ENCODE data around the gene PRDM12.

The PRDM12 gene

DNA sequence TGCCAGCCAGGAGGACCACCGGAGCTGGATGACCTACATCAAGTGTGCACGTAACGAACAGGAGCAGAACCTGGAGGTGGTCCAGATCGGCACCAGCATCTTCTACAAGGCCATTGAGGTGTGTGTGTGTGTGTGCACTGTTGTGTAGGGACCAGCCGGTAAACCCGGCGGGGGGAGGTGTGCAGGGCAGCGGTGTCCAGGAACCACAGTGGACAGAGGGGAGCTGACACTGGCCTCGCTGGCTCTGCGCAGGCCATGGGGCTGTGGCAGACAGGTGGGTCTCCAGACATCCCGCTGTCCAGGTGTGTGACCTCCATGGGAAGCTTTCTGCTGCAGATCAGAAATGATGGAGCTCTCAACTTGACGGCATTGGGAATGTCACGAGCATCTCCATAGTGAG, 3.8 kb downstream of the PRDM12 start:
- H3K27me3 ChIP-seq (replicated peaks; ENCODE audit: control insufficient read depth, insufficient read depth, low read length), result peaks cover 36% of the 10 kb centered on the region
- no peak for DNase-seq (ENCODE audit: low read depth)

DNA sequence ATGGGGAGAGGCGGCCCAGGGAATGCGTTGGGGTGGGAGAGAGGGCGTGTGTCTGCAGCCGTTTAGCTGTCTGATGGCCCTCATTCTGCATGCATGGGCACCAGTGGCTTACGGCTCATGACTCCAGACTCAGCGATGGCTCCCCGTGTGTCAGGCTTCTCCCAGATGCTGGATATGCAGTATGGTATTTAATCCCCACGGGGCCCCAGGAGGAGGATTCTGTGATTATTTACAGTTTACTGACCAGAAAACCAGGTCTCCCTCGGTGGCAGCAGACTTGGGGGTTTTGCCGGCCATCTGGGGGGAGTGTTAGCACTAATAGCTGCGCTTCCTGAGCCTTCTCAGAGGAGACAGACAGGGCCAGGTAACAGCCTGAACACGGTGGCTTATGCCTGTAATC, 4.3 kb downstream of the PRDM12 start:
- Histone ChIP-seq H3K27me3 (replicated peaks; ENCODE audit: control insufficient read depth, insufficient read depth, low read length) (peaks cover 31% of the 10 kb centered on the region), H3K4me3 (ENCODE audit: low read length) (no peak overlapping the region), H3K36me3 (ENCODE audit: control insufficient read depth, insufficient read depth, low read length, severe bottlenecking) (no peaks in the 10 kb centered on the region), H3K9me3 (ENCODE audit: control insufficient read depth, low read length) (no peaks in the 10 kb centered on the region), H3K4me1 (ENCODE audit: control insufficient read depth, insufficient read depth, low read length) (no peaks in the 10 kb centered on the region), H3K9ac (ENCODE audit: low read length) (no peak overlapping the region)
- DNase-seq (ENCODE audit: low read depth), result no peak

More for the DNA sequence above, 3.8 kb downstream of the PRDM12 start:
- Histone ChIP-seq H3K9me3 (ENCODE audit: control insufficient read depth, low read length) (no peaks in the 10 kb centered on the region), H3K4me1 (ENCODE audit: control insufficient read depth, insufficient read depth, low read length) (no peaks in the 10 kb centered on the region), H3K4me3 (ENCODE audit: low read length) (no peak overlapping the region), H3K36me3 (ENCODE audit: control insufficient read depth, insufficient read depth, low read length, severe bottlenecking) (no peaks in the 10 kb centered on the region), H3K9ac (ENCODE audit: low read length) (no peak overlapping the region)

DNA sequence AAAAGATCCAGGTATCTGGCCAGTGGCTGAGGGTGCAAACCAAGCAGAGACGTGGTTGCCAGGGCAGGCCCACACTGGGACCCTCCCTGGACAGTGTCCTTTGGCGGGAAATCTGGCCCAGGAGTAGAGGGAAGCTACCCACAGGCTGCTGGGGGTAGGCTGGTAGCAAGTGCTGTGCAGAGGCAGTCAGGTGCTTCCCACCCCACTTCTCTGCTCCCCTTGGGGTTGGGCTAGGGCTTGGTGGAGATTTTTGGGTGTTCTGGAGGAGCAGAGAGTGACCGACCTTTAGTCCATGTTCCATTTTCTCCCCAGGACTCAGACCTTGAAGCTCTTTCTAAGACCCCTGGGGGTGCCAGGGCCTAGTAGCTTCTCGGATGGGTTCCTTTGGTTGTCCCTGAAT, 5.6 kb downstream of the PRDM12 start:
- Histone ChIP-seq H3K9me3 (ENCODE audit: control insufficient read depth, low read length) (no peaks in the 10 kb centered on the region), H3K36me3 (ENCODE audit: control insufficient read depth, insufficient read depth, low read length, severe bottlenecking) (no peaks in the 10 kb centered on the region), H3K9ac (ENCODE audit: low read length) (no peak overlapping the region), H3K4me3 (ENCODE audit: low read length) (no peak overlapping the region), H3K27me3 (replicated peaks; ENCODE audit: control insufficient read depth, insufficient read depth, low read length) (peaks cover 21% of the 10 kb centered on the region), H3K4me1 (ENCODE audit: control insufficient read depth, insufficient read depth, low read length) (no peaks in the 10 kb centered on the region)
- no peak for DNase-seq (ENCODE audit: low read depth)

DNA sequence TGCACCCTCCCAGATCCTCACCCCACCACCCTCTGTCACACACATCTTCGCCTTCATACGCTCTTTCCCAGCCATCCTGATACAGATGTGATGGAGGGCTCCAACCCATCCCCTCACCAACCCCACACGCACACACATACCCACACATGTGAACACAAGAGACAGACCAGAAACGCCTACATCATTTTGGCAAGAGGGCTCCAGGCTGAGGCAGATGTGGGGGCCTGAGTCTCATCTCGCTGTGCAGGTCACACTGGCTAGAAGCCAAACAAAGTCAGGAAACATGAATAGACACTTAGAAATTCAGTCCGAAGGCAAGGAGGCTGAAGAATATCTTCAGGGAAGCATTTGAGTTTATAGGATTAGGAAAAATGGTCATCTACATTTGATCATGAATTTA, 6.2 kb downstream of the PRDM12 start:
- H3K4me3 ChIP-seq (ENCODE audit: low read length), result no peak overlapping the region
- no peaks in the 10 kb centered on the region for H3K4me1 ChIP-seq (ENCODE audit: control insufficient read depth, insufficient read depth, low read length)
- no peaks in the 10 kb centered on the region for H3K9me3 ChIP-seq (ENCODE audit: control insufficient read depth, low read length)
- peaks cover 17% of the 10 kb centered on the region for H3K27me3 ChIP-seq (replicated peaks; ENCODE audit: control insufficient read depth, insufficient read depth, low read length)
- H3K36me3 ChIP-seq (ENCODE audit: control insufficient read depth, insufficient read depth, low read length, severe bottlenecking), result no peaks in the 10 kb centered on the region
- DNase-seq (ENCODE audit: low read depth), result no peak
- H3K9ac ChIP-seq (ENCODE audit: low read length), result no peak overlapping the region

DNA sequence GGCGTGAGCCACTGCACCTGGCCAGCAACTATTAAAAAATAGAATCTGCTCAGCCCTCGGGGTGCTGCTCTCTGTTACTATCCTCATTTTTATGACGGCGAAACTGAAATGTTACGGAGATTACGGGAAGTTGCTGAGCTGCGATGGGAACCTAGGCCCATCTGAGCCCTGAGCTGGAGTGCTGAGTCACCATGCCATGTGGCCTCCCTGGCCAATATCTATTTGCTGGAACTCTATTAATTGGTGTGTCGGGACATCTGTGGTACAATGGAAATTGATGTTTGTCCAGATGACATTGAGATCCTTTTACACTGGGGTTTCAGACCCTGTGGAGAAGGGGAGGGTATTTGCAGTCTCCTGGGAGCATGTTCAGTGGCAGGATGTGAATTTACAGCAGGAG, 8.1 kb downstream of the PRDM12 start:
- no peak for DNase-seq (ENCODE audit: low read depth)
- H3K27me3 ChIP-seq (replicated peaks; ENCODE audit: control insufficient read depth, insufficient read depth, low read length), result peaks cover 14% of the 10 kb centered on the region

DNA sequence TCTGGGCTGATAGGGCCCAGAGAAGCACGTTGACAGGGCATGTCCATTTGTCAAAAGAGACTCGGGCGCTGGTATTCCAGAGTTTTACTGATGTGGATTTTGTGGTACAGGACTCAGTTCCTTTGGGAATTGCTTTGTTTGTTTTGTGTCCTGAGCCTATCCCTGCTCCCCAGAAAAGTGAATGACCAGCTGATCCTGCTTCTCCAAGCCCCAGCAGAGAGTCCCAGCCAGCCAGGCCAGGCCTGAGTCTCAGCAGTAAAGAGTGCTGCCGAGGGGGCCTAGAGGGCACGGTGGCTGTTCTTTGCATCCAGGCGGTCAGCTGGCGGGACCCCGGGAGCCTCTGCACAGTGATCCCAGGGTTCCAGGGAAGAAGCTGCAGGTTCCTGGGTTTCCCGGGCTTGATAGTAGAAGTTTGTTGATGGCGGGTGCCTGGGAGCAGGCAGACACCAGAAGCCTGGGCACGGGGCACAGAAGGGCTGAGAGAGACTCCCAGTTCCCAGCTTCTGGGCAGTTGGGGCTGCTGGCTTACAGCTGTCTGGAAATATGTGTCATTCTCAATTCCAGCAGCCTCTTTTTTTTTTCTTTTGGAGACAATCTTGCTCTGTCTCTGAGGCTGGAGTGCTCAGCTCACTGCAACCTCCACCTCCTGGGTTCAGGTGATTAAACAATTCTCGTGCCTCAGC, 8.7 kb downstream of the PRDM12 start:
- H3K27me3 ChIP-seq (replicated peaks; ENCODE audit: control insufficient read depth, insufficient read depth, low read length), result peaks cover 13% of the 10 kb centered on the region

More for the DNA sequence above, 8.1 kb downstream of the PRDM12 start:
- H3K4me1 ChIP-seq (ENCODE audit: control insufficient read depth, insufficient read depth, low read length), result no peaks in the 10 kb centered on the region
- no peaks in the 10 kb centered on the region for H3K9me3 ChIP-seq (ENCODE audit: control insufficient read depth, low read length)
- H3K36me3 ChIP-seq (ENCODE audit: control insufficient read depth, insufficient read depth, low read length, severe bottlenecking), result no peaks in the 10 kb centered on the region
- no peak overlapping the region for H3K9ac ChIP-seq (ENCODE audit: low read length)
- H3K4me3 ChIP-seq (ENCODE audit: low read length), result no peak overlapping the region

DNA sequence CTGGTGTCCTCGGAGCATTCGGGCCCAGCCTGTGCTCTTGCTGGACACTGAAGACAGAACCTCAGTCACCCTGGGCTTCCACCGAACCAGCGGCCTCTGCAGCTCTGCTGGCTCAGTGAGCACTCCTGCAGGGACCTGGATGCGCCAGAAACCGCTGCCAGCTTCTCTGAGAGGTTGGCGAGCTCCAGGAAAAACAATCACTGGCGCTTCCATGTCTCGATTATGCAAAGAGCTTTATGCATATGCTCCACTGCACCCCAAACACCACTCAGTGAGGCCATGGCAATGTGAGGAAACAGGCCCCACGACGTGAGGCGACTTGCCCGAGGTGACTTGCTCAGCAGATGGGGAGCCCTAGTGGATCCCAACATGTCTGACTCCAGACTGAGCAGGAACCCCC, 11.0 kb downstream of the PRDM12 start:
- no peak overlapping the region for H3K9ac ChIP-seq (ENCODE audit: low read length)
- no peak overlapping the region for H3K4me3 ChIP-seq (ENCODE audit: low read length)
- no peaks in the 10 kb centered on the region for H3K9me3 ChIP-seq (ENCODE audit: control insufficient read depth, low read length)
- no peaks in the 10 kb centered on the region for H3K36me3 ChIP-seq (ENCODE audit: control insufficient read depth, insufficient read depth, low read length, severe bottlenecking)
- DNase-seq (ENCODE audit: low read depth), result no peak
- peaks cover 14% of the 10 kb centered on the region for H3K27me3 ChIP-seq (replicated peaks; ENCODE audit: control insufficient read depth, insufficient read depth, low read length)
- H3K4me1 ChIP-seq (ENCODE audit: control insufficient read depth, insufficient read depth, low read length), result no peaks in the 10 kb centered on the region

More for the DNA sequence above, 8.7 kb downstream of the PRDM12 start:
- no peak for DNase-seq (ENCODE audit: low read depth)
- no peaks in the 10 kb centered on the region for H3K4me1 ChIP-seq (ENCODE audit: control insufficient read depth, insufficient read depth, low read length)
- H3K9ac ChIP-seq (ENCODE audit: low read length), result no peak overlapping the region
- no peaks in the 10 kb centered on the region for H3K9me3 ChIP-seq (ENCODE audit: control insufficient read depth, low read length)
- H3K36me3 ChIP-seq (ENCODE audit: control insufficient read depth, insufficient read depth, low read length, severe bottlenecking), result no peaks in the 10 kb centered on the region
- no peak overlapping the region for H3K4me3 ChIP-seq (ENCODE audit: low read length)

DNA sequence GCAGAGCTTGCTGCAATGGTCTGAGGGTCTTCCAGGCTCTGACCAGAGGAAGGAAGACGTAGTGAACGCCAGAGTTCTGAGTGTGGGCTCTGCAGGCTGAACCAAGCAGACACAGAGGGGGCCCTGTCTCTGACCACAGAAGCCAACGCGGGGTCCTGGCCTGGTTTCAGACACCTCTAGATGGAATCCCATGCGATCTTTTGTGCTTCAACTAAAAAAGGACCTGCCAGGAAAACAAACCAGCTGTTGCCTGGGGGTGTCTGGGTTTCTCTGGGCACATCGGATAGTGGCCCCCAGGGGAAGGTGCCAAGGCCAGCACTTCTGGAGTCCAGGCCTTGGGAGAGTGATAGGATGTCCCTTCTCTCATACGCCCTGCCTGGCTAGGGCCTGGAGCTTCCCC, 12.9 kb downstream of the PRDM12 start:
- DNase-seq (ENCODE audit: low read depth), result no peak
- no peak overlapping the region for H3K4me3 ChIP-seq (ENCODE audit: low read length)
- peaks cover 18% of the 10 kb centered on the region for H3K27me3 ChIP-seq (replicated peaks; ENCODE audit: control insufficient read depth, insufficient read depth, low read length)
- no peaks in the 10 kb centered on the region for H3K36me3 ChIP-seq (ENCODE audit: control insufficient read depth, insufficient read depth, low read length, severe bottlenecking)
- no peak overlapping the region for H3K9ac ChIP-seq (ENCODE audit: low read length)
- H3K9me3 ChIP-seq (ENCODE audit: control insufficient read depth, low read length), result no peaks in the 10 kb centered on the region
- H3K4me1 ChIP-seq (ENCODE audit: control insufficient read depth, insufficient read depth, low read length), result peaks cover 6% of the 10 kb centered on the region

DNA sequence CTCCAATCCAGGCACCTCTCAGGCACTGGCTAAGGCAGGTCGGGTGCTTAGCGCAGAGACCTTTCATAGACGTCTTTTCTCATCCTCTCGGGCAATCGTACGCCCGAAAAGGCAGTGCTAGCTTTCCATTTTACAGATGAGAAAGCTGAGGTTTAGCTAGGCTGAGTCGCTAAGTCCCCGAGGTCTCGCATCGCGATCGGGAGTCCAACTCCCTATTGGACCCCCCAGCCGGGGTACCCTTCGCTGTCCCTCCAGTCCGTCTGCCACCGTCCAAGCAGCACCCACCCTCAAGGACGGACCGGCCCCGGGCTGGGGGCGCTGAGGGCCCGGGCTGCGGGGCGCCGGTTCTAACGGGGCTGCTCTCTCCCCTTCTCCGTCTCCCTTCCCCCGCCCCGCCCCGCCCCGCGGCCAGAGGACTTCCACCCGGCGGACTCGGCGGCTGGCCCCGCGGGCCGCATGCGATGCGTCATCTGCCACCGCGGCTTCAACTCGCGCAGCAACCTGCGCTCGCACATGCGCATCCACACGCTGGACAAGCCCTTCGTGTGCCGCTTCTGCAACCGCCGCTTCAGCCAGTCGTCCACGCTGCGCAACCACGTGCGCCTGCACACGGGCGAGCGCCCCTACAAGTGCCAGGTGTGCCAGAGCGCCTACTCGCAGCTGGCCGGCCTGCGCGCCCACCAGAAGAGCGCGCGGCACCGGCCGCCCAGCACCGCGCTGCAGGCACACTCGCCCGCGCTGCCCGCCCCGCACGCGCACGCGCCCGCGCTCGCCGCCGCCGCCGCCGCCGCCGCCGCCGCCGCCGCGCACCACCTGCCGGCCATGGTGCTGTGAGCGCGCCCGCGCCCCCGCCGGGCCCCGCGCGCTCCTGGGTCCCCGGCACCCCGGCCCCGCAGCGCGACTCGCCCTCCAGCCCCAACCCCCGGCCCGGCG, 16.7 kb downstream of the PRDM12 start:
- H3K4me1 ChIP-seq (ENCODE audit: control insufficient read depth, insufficient read depth, low read length), result peaks cover 8% of the 10 kb centered on the region
- H3K9me3 ChIP-seq (ENCODE audit: control insufficient read depth, low read length), result peaks cover 7% of the 10 kb centered on the region
- no peaks in the 10 kb centered on the region for H3K36me3 ChIP-seq (ENCODE audit: control insufficient read depth, insufficient read depth, low read length, severe bottlenecking)
- H3K4me3 ChIP-seq (ENCODE audit: low read length), result peak overlapping the region; percentile 72
- H3K27me3 ChIP-seq (replicated peaks; ENCODE audit: control insufficient read depth, insufficient read depth, low read length), result peaks cover 18% of the 10 kb centered on the region
- H3K9ac ChIP-seq (ENCODE audit: low read length), result no peak overlapping the region
- DNase-seq (ENCODE audit: low read depth), result peak; percentile 87

DNA sequence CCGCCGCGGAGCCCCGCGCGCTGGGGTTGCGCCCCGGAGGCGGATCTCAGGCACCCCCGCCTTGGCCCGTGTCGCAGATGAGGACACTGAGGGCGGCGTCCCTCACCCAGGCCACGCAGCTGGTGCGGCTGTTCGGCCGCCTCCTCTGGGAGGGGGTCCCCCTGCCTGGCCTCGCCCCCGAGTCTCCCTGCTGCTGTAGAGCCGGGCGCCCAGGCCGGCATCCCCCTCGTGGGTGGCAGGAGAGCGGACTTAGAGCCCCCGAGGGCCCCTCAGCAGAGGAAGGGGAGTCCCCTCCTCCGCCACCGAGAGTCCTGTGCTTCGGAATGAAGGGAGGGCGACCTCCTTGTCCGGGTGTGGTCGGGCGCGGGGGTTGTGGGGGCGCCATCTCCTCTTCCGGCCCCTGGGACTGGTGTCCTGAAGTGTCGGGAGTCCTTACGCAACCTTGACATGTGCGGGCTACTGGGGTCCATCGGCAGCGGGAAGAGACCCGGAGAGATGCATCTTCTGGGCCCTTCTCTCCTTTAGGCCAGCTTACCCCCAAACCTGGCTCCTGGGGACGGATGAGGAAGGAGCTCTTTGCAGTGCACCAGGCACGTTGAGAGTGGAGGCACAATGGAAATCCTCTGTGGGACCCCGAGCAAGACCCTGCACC, 17.5 kb downstream of the PRDM12 start:
- peaks cover 7% of the 10 kb centered on the region for H3K9me3 ChIP-seq (ENCODE audit: control insufficient read depth, low read length)
- peaks cover 18% of the 10 kb centered on the region for H3K27me3 ChIP-seq (replicated peaks; ENCODE audit: control insufficient read depth, insufficient read depth, low read length)
- no peaks in the 10 kb centered on the region for H3K36me3 ChIP-seq (ENCODE audit: control insufficient read depth, insufficient read depth, low read length, severe bottlenecking)
- H3K4me3 ChIP-seq (ENCODE audit: low read length), result peak overlapping the region; percentile 59
- H3K9ac ChIP-seq (ENCODE audit: low read length), result no peak overlapping the region
- H3K4me1 ChIP-seq (ENCODE audit: control insufficient read depth, insufficient read depth, low read length), result peaks cover 8% of the 10 kb centered on the region
- DNase-seq (ENCODE audit: low read depth), result no peak

Data from adipocyte (in vitro differentiated cells).